Kidney (tissue), 14 donors: ENCODE data around the gene JAKMIP3. TPM values are rescaled to one million over a fixed set of nuclear protein-coding genes. Genes with fewer than 3 reads are reported as not detected.

Source experiments
- DNase-seq, 5 donors: peaks; one replicate each; pipeline ENCODE4 v3.0.0-alpha.2; 2013 to 2020
- FAIRE-seq: peaks from 2 replicates; lab custom pipeline; 2012; peaks lifted over from hg19 to GRCh38; lab: Jason Lieb, UNC
- H3K27ac ChIP-seq, 2 donors: one replicate each; pipeline ENCODE4 v1.7.0; 2013; ENCODE audit warnings: low read depth in 2 of 2, low read length in 2 of 2, inconsistent platforms in 1 of 2
- H3K27me3 ChIP-seq: one replicate; pipeline ENCODE4 v1.7.1; 2013; ENCODE audit warnings: low read length, inconsistent platforms; ENCODE audit not compliant: control insufficient read depth, insufficient read depth
- H3K36me3 ChIP-seq, 3 donors: one replicate each; pipeline versions ENCODE4 v1.7.0 to v1.7.1; 2013; ENCODE audit warnings: low read length in 3 of 3, control low read depth in 1 of 3, inconsistent platforms in 1 of 3; ENCODE audit not compliant: insufficient read depth in 3 of 3, control insufficient read depth in 2 of 3
- H3K4me1 ChIP-seq, 3 donors: one replicate each; pipeline versions ENCODE4 v1.7.0 to v1.7.1; 2013; ENCODE audit warnings: low read length in 3 of 3, inconsistent platforms in 1 of 3, low read depth in 1 of 3; ENCODE audit not compliant: control insufficient read depth in 2 of 3, insufficient read depth in 2 of 3
- H3K4me3 ChIP-seq, 3 donors: one replicate each; pipeline versions ENCODE4 v1.7.0 to v1.8.1; 2013; ENCODE audit warnings: low read length in 3 of 3, control low read depth in 1 of 3, inconsistent platforms in 1 of 3
- H3K9ac ChIP-seq, 3 donors: one replicate each; pipeline versions ENCODE4 v1.7.0 to v1.7.1; 2013; ENCODE audit warnings: low read length in 3 of 3, control low read depth in 1 of 3, inconsistent platforms in 1 of 3
- H3K9me3 ChIP-seq, 3 donors: one replicate each; pipeline versions ENCODE4 v1.7.0 to v1.7.1; 2013; ENCODE audit warnings: low read length in 3 of 3, control low read depth in 1 of 3, inconsistent platforms in 1 of 3; ENCODE audit not compliant: control insufficient read depth in 2 of 3, insufficient read depth in 1 of 3
- intact Hi-C: fragments of 100-400 bp; cut with DNase I; formaldehyde crosslinking; loops from one replicate; pipeline ENCODE4 v1.11.1; 2022
- polyA plus RNA-seq: library from polyadenylated mRNA; stranded (reverse); fragments of 350-450 nt; fragmentation: Illumina TruSeq; extraction: RNeasy Lipid Tissue Mini Kit (QIAGEN cat#74804); gene quantifications from one replicate; pipeline ENCODE4 v1.2.3, GENCODE V29; 2014; ENCODE audit warnings: low read depth, low replicate concordance; ENCODE audit not compliant: insufficient read depth
- total RNA-seq: library from RNA; stranded (reverse); fragmentation: NEBNext Ultra II Directional; extraction: Animal tissue kit (Norgen Biotek cat#: 25700); gene quantifications from one replicate; pipeline ENCODE4 v1.2.1, GENCODE V29; 2021
- TF ChIP-seq, protein P1 (sequence below): IDR thresholded peaks from 3 replicates; pipeline ENCODE4 v1.5.1; 2012; ENCODE audit warnings: mild to moderate bottlenecking, moderate library complexity, borderline replicate concordance; ENCODE audit not compliant: insufficient read depth; ENCODE audit errors: extremely low read depth
- donor health status: control.
- donor health status: control.
- donor health status: control.
- donor health status: control.
- donor health status: control.
- donor health status: DM: yes; HTN: yes; CAD: no.
- donor health status: Normal renal cell carcinoma (clear cell type).

Gene JAKMIP3
- total and polyA plus RNA-seq, 2 donors from 2014 or later = 0.13 to 0.16 TPM

DNA sequence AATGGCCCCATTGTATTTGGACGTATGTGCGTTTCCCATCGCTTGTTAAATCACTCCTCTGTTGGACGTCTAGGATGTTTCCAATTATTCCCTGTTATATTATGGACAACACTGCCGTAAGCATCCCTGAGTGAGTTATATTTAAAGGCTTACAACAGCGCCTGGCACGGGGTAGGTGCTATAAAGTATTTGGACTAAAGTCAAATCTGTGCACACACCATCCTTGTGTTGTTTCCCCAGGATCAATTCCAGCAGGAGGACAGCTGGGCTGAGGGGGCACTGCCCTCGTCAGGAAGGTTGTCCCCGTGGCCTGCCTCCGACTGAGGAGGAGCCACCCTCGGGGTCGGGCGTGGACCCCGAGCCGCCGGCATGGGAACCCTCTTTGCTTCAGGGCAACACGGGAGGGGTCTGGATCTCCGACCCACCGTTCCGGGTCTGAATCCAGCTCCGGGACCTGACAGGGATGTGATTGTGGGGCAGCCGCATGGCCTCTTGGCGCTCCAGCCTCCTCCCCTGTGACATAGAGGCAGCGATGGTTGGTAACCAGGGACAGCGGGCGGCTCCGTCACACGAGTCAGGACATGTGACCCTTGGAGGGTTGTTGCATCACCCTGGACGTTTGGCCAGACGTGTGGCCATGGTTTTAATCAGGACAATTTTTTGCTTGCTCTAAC, 1.5 kb upstream of the JAKMIP3 start:
- FAIRE-seq (no peak), DNase-seq (no peak)
- H3K9ac ChIP-seq = no peak overlapping the region
- no peak overlapping the region for H3K4me3 ChIP-seq
- TF ChIP-seq, protein P1, sequence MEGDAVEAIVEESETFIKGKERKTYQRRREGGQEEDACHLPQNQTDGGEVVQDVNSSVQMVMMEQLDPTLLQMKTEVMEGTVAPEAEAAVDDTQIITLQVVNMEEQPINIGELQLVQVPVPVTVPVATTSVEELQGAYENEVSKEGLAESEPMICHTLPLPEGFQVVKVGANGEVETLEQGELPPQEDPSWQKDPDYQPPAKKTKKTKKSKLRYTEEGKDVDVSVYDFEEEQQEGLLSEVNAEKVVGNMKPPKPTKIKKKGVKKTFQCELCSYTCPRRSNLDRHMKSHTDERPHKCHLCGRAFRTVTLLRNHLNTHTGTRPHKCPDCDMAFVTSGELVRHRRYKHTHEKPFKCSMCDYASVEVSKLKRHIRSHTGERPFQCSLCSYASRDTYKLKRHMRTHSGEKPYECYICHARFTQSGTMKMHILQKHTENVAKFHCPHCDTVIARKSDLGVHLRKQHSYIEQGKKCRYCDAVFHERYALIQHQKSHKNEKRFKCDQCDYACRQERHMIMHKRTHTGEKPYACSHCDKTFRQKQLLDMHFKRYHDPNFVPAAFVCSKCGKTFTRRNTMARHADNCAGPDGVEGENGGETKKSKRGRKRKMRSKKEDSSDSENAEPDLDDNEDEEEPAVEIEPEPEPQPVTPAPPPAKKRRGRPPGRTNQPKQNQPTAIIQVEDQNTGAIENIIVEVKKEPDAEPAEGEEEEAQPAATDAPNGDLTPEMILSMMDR = no peak
- H3K9me3 ChIP-seq = no peaks in the 10 kb centered on the region
- H3K36me3 ChIP-seq = no peaks in the 10 kb centered on the region
- intact Hi-C loops = no loop called here
- peaks cover 0 to 10% (median 0%) of the 10 kb centered on the region in 3 donors for H3K4me1 ChIP-seq
- H3K27me3 ChIP-seq = peaks cover 2% of the 10 kb centered on the region
- H3K27ac ChIP-seq = no peak overlapping the region

DNA sequence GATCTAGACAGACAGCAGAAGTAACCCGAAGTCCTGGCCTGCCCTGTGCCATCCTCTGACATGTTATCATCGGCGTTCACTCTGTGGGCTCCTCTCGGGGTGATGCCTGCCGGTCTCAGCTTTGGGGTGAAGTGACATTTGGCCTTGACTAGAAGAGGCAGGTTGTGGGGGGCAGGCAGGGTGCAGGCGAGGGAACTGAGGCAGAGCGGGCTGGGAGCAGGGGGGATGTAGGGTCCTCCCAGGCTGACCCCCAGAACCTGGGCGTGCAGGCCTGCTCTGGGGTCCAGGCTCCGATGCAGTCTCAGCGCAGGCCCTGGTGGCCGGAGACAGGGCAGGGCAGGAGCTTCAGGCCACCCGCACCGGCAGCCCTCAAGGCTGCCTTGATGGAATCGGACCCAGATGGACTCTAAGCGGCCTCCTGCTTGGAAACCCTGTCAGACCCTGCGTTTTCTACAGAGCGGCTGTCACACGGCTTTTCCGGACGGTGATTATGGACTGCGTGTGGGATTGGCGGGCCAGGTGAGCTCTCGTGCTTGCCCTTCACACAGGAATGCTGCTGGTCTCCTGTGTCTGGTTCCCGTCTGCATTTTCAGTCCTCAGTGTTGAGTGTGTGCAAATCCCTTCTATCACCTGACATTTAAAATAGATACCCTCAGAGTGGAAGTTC, 842 bp upstream of the JAKMIP3 start:
- Histone ChIP-seq H3K9ac (no peak overlapping the region), H3K4me1 (peaks cover 0 to 10% (median 0%) of the 10 kb centered on the region in 3 donors)
- TF ChIP-seq, protein P1 = no peak

DNA sequence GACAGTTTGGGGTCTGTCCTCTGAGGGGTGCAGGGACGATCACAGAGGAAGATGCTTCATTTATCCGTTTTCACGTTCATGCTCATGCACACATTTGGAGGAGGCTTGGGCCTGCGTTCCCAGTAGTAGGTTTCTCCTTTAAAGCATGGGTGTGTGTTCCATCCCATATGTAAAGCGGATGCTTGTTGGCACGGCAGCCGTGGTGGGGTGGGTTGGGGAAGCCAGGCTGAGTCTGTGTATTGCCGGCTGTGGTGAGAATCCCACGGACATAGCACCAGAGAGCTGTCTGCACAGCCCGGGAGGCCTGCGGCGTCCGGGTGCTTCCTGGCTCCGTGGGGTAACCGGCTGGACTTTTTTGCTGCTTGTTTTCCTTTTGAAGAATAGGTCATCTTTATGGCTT, 440 bp downstream of the JAKMIP3 start:
- FAIRE-seq (no peak), DNase-seq (no peak)
- intact Hi-C loops = no loop called here
- Histone ChIP-seq H3K4me3 (peak overlapping the region; percentile 47 to 88 (median 61)), H3K9me3 (no peaks in the 10 kb centered on the region), H3K4me1 (peaks cover 0 to 10% (median 0%) of the 10 kb centered on the region in 3 donors), H3K9ac (peak overlapping the region in 2 of 3 donors; percentile 5 to 31), H3K27me3 (peaks cover 2% of the 10 kb centered on the region), H3K27ac (no peak overlapping the region), H3K36me3 (no peaks in the 10 kb centered on the region)
- TF ChIP-seq, protein P1 = no peak

More for the DNA sequence above, 842 bp upstream of the JAKMIP3 start:
- Histone ChIP-seq H3K36me3 (no peaks in the 10 kb centered on the region), H3K9me3 (no peaks in the 10 kb centered on the region), H3K27ac (no peak overlapping the region), H3K4me3 (peak overlapping the region in 2 of 3 donors; percentile 61 to 88), H3K27me3 (peaks cover 2% of the 10 kb centered on the region)
- FAIRE-seq (no peak), DNase-seq (peak in 1 of 5 donors; percentile 4)
- intact Hi-C loops = no loop called here
